Measurements from ENCODE around the gene SLC34A1.
A peak's percentile ranks its signal among the peaks of the same experiment; 100 is the strongest.
"Not testable (repeated sequence)": the region's sequence is repeated elsewhere in the genome, so short reads cannot be mapped to it uniquely, and the experiment has no call there.

SLC34A1 gene

DNA sequence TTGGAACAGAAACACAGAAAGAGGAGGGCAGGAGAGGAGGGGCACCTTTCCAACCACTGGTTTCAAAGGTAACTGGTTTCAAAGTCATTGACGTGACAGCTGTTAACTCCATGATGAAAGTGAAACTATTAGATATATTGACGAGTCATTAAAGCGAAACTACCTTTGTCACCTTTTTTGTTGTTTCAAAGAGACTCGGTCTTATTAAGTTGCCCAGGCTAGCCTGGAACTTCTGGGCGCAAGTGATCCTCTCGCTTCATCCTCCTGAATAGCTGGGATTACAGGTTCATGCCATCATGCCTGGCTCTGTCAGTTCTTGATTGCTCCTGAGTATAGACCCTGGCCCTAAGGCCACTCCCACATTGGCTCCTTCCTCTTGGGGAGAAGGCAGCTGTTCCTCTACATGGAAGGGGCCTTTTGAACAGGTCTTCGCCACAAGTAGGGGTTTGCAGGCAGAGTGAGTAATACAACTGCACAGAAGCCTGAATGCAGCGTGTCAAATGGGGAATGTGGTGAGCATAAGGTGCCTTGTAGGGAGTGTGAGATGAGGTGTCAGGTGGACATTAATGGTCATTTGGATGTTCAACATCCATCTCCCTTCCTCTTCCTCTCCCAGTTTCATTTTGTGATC is 28.5 kb downstream of the SLC34A1 start:
- no peak for DNase-seq

DNA sequence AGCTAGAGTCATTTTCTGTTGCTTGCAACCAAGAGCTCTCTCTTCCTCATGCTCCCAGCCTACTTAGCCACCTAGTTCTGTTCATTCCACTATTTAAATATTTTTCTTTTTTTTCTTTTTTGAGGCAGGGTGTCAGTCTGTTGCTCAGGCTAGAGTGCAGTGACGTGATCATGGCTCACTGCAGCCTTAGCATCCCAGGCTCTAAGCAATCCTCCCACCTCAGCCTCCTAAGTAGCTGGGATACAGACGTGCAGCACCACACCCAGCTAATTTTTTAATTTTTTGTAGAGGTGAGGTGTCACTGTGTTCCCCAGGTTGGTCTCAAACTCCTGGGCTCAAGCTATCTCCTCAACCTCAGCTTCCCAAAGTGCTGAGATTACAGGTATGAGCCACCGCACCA is 30.2 kb downstream of the SLC34A1 start:
- DNase-seq = no peak

DNA sequence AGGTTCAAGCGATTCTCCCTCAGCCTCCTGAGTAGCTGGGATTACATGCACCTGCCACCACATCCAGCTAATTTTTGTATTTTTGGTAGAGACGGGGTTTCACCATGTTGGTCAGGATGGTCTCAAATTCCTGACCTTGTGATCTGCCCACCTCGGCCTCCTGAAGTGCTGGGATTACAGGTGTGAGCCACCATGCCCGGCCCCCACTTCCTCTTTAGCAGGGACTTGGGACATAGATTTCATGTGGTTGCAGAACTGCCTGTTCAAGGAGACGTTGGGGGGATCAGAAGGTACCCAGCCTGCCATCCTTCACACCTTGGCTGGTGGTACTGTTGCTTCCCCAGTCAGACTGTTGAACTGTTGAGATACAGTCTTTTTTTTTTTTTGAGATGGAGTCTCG is 32.8 kb downstream of the SLC34A1 start:
- DNase-seq = not testable (repeated sequence)

DNA sequence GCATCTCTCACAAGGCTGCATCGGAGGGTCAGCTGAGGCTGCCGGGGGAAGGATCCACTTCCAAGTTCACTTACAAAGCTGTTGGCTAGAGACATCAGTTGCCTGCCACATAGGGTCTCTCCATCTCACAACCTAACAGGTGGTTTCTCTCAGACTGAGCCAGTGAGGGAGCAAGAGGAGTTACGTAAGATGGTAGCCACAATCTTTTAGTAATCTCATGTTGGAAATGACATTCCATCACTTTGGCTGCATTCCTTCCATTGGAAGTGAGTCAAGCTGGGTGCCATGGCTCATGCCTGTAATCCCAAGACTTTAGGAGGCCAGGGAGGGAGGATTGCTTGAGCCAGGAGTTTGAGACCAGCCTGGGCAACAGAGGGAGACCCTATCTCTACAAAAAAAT is 34.8 kb downstream of the SLC34A1 start:
- no peak for DNase-seq

DNA sequence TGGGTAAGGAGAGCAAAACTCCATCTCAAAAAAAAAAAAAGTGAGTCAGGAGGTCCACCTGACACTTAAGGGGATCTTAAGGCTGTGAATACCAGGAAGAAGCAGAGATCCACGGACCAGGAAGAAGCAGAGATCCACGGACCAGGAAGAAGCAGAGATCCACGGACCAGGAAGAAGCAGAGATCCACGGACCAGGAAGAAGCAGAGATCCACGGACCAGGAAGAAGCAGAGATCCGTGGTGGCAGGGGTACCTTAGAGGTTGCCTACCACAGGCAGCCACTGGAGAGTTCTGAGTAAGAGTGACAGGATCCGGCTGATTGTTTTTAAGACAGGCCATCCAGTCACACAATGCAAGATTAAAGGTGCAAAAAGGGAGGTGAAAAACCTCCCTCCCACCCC is 36.2 kb downstream of the SLC34A1 start:
- not testable (repeated sequence) for DNase-seq

DNA sequence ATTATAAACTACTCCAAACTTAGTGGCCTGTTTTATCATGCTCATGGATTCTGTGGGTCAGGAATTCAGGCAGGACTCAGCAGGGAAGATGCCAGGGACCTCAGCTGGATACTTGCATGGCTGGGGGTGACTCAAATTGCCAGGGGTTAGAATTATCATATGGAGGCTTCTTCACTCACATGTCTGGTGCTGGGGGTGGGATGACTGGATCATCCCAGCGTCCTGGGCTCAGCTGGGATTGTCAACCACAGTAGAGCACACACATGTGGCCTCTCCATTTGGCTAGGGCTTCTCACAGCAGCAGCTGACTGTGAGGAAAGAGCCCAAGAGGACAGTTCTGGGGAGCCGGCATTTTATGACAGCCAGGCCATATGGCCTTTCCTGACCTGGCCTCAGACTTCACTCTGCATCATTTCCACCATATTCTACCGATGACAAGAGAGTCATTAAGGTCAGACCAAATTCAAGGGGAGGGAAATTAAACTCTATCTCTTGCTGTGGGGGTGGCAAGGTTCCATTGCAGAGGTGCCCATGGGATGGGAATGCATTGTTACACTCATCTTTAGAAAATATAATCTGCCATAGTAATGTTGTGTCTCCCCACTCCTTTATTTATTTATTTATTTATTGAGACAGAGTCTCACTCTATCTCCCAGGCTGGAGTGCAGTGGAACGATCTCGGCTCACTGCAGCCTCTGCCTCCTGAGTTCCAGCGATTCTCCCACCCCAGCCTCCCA is 37.0 kb downstream of the SLC34A1 start:
- no peak for DNase-seq

DNA sequence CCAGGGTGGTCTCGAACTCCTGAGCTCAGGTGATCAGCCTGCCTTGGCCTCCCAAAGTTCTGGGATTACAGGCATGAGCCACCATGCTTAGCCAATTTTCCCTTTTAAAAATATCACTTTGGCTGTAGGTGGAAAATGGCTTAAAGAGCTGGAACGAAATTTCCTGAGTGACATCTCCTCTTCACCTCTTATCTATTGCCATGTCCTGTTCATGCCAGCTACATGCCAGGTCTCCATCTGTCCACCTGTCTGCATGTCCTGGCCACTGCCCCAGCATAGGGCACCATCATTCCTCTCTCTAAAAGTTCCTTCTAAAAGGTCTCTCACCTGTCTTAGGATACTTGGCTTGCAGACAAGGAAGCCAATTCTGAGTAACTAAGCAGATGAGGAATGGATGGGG is 39.4 kb downstream of the SLC34A1 start:
- no peak for DNase-seq

DNA sequence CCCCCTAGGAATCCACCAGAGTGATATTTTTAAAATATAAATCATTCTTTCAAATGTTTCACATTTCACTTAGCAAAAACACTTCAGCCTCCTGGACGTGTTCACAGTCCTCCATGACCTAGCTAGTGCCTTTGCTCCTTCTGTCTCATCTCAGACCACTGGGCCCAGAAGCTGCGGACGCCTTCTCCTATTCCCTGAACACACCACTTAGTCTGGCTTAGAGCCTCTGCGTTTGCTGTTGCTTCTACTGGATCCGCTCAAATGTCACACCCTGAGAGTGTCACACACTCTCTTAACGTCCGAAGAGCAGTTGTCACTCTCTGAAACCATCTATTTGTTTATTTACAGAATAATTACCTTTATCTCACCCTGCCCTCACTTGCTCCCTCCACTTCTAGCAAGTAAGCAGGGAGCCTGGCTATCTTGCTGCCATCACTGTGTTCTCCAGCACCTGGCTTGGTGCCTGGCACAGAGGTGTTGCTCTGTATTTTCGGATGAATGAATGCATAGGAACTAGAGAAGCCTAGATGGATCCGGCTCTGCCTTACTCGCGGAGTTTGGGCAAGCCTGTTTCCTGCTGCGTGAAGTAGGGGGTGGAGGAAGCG is 41.1 kb downstream of the SLC34A1 start:
- no peak for DNase-seq

DNA sequence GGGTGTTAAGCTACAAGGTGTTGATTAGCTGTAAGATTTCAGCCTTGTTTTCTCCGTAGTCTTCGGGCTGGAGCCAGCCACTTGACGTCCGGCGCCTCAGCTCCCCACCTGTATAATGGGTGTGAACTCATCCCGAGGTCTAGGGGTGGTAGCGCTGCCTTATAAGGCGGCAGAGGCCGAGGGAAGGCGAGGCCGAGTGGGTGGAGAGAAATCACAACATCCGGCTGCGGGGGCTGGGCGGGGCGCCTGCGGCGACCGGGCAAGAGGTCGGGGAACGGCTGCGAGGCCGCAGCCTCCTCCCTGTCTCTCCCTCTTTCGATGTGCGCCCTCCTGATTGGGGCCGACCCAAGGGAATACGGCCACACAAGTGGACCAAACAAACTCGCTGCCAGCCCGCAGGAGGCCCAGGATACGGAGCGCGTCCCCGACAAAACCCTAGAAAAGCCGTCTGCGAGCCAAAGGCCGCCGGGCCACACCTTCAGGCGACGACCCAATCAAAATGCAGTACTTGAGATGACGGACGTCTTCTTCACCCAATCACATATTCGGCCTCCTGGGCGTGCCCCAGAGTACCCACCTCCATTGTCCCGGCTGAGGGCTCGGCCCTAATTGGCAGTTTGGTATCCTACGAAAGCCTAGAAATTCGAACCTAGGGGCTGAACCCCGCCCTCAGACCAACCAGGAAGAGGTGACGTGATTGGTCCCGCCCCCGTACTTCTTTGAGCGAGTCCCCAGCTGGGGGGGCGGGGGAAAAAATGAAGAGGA is 41.7 kb downstream of the SLC34A1 start:
- DNase-seq = peak; percentile 100

DNA sequence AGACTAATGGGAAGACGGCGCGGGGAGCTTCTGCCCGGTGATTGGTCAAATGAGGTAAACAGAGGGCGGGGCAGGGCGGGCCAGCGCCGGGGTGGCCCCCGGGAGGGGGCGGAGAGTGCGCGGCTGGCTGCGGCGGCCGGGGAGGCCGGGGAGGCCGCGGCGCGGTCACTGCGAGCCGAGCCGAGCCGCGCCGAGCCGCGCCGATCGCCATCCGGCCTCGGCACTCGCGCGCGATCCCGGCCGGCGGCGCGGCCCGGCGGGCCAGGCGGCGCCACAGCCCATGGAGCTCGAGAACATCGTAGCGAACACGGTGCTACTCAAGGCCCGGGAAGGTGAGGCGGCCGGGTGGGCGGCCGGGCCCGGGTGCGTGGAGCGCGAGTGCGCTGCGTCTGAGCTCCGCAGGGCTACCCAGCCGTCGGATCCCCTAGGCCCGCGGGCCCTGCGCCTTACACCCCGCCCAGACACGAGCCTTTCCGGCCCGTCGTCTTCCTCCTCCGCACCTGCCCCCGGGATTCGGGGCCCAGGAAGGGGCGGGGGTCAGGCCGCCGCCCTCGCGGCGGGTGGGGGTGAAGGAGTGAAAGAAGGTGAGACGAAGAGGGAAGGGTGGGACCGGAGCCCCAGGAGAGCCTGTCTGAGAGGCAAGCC is 42.5 kb downstream of the SLC34A1 start, which contains the start of gene GRK6:
TSS of gene GRK6 (plus strand) at position 111 of the 645 bp plus-strand sequence. CDS start at position 281, 170 bp downstream.
- peak; percentile 63 for DNase-seq

DNA sequence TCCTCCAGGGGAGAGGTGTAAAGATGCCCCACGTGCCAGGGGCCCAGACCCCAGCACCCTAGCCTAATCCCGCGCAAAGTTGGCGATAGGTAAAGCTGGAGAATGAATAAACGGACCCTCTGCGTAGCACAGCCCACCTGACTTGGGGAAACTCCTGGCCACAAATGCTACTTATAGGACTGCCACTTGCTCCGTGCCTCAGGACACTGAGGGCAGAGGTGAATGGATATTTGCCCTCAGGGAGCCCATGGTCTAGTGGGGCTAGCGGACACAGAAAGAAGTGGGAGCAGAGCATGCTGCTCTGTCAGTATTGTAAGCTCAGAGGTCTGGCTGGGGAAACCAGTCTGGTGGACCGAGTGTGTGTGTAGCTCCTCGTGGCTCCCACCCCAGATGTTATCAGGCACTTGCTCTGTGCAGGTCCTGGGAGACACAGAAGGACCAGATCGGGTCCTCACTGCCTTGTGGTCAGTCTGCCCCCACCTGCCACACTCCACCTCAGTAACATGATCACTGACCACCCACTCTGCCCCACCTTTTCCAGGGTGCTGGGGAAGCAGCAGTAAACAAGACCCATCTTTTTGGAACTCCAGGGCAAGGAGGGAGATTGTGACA is 43.1 kb downstream of the SLC34A1 start:
- no peak for DNase-seq

DNA sequence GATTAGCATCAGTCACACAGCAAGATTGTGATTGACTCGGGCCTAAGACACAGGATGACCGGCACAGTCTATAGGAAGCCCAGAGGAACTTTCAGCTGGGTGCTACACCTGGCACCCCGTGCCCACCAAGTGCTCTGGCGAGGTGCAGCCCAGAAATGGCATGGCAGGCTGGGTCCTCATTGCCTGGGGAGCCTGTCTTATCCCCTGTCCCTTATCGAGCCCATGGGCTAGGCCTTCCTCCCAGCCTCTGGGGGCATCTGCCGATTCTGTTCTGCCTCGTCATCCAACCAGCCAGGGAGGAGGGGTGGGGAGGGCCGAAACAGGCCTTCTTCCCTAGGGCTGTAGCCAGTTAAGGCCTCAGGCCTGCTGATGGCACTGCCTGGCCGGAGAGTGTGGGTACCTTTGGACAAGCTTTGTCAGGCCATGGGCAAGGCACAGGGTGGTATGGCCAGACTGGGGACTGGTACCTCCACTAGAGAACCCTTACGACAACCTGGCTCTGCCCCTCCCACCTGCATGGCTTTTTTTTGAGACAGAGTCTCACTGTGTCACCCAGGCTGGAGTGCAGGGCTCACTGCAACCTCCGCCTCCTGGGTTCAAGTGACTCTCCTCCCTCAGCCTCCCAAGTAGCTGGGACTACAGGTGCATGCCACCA is 43.8 kb downstream of the SLC34A1 start:
- DNase-seq = peak; percentile 51

DNA sequence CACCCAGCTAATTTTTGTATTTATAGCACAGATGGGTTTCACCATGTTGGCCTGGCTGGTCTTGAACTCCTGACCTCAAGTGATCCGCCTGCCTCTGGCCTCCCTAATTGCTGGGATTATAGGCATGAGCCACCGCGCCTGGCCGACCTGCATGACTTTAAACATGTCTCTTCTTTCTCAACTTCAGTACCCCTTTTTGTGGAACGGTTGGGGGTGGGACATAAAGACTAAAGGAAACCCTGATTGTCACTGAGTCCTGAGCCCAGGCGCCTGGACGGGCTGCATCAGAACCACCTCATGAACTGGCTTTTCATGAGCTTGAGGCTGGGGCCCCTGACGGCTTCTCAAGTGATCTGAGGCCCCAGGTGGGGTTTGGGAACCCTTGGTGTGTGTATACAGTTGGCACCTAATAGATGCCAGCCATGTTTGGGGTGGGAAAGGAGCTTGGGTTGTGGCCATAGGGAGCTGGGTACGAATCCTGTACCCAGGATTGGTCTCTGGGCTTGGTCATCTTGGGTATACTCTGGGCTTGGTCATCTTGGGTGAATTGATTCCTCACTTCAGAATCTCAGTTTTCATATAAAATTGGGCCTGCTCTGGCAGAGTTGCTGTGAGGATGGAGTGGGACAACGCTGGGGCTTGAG is 44.5 kb downstream of the SLC34A1 start:
- DNase-seq = no peak

DNA sequence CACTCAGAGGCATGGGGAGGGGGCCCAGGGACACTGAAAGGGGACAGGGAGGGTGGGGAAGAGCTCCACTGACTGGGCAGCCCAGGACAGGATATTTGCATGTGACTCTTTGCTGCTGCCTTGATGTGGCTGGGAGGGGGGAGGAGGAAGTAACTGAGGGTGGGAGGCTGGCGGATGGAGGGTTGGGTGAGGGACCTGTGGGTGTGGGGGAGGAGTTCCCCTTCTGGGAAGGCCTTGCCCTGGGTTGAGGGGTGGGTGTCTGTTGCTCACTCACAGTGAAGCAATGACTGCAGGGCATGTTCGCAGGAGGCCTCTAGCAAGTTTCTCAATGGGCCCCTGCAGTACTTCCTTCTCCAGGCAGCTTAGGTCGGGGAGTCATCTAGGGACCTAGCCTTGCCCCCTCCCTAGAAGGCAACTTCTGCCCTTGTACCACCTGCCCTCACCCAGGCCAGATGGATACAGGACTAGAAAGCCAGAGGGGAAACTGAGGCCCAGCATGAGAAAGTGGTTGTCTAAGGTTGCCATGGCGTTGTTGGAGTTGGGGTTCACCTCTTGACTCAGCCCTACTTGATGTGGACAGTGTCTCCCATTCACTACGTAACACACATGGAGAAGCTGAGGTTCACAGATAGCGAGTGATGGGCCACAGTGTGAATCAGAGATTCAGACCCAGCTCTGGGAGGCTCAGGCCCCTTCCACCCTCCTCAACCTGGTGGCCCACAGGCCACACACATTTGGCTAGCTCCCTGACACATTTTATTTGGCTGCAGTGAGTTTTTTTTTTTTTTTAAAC is 45.2 kb downstream of the SLC34A1 start:
- DNase-seq = peak; percentile 89

DNA sequence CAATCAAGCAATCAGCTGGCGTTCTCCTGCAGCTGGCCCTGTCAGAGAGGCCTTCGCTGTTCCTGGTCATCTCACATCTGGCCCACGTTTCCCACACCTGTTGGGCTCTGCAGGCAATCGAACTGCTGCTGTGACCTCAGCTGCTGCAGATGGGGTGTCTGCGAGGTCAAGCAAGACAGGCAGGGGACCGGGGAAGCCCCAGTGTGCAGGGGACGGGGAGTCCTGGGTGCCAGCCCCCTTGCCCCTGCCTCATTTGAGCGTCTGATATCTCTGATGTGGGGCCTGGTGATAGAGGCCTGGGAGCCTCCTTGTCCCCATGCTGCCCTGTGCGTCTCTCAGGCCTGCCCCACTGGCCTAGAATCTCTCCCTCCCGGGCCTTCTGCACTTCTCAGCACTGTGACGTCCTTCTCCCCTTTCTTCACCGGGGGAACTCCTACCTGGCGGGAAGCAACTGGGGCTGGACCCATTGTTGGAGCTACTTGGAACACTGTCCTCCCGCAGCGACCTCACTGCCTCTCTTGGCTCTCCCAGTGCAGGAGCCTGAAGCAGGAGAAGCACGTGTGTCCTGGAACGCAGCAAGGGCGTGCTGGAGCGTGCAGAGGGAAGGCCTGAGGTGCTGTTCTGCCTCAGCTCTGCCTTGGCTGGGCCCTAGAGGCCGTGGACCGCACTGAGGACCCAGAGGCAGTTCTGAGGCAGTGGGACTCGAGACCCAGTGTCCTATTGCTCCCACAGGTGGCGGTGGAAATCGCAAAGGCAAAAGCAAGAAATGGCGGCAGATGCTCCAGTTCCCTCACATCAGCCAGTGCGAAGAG is 46.1 kb downstream of the SLC34A1 start:
- DNase-seq = no peak

DNA sequence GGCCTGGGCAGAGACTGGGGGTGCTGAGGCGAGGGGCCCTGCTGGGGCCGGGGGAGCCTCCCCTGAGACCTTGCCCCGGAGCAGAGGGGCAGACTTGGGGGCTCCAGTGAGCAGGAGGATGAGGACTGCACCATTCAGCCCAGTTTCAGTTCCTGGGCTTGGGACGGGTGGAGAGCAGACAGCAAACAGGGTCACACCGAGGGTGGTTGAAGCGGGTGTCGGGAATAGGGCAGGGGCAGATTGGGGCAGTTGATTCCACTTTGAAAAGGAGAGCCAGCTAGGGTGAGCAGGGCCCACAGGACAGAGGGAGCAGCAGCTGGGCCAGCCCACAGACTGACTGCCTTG is 46.7 kb downstream of the SLC34A1 start:
- no peak for DNase-seq

DNA sequence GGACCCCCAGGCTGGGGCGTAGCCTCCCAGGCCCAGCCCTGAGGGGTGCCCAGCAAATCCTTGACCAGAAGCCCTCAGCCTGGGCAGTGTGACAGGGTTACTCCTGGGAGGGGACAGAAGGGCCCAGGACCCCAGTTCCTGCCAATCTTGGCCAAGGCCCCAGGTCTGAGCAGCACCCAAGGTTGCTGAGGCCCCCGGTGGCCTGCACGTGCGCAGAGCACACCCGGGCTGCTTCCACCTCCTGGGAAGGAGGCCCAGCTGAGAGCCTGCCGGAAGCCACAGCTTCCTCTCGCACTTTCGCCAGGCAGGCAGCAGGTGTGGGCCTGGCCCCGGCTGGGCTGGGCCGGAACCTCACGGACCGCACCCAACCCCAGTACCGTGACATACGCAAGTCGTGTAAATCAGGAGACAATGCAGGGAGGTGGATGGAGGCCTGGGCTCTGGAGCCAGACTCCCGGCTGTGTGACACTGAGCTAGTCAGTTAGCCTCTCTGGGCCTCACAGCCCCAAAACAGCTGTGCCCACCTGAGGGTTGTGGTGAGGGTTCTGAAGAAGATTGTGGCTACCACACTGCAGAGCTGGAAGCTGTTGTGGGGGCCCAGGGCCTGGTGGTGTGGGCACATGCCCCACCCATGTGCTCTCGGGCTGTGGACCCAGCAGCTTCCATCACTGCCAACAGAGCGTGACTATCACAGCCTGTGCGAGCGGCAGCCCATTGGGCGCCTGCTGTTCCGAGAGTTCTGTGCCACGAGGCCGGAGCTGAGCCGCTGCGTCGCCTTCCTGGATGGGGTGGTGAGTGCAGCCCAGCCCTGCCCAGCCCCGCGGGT is 47.3 kb downstream of the SLC34A1 start:
- peak; percentile 75 for DNase-seq

DNA sequence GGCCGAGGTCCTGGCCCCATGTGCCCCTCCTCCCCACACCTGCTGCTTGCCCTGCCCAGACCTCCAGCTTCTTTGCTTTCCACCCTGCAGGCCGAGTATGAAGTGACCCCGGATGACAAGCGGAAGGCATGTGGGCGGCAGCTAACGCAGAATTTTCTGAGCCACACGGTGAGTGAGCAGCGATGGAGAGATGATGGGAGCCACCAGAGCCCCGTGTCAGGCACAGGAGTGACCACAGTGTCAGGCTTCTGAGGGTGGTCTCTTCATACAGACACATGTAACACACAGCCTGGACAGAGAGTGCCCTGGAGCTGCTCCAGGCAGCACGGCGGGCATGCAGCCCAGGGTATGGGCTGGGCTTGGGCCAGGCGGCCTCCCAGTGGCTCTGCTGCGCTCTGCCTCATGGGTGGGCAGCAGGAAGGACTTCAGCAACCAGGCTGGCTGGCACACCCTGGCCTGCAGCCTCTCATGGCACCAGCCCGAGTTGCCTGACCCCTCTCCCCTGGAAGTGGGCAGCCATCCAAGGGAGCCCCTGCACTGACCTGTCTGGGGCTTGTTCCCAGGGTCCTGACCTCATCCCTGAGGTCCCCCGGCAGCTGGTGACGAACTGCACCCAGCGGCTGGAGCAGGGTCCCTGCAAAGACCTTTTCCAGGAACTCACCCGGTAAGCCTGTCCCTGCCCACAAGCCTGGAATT is 48.1 kb downstream of the SLC34A1 start:
- peak; percentile 72 for DNase-seq
